SK-MEL-5 (cell line): ENCODE results near the gene SUCLG2. TPM values are rescaled to one million over a fixed set of nuclear protein-coding genes. Genes with fewer than 3 reads are reported as not detected.
A peak's percentile ranks its signal among the peaks of the same experiment; 100 is the strongest.

Experiments
- DNase-seq: peaks from one replicate; pipeline ENCODE4 v3.0.0-alpha.2; 2016; ENCODE audit warnings: low read depth, low spot score
- in situ Hi-C: cut with HindIII; loops from 2 replicates; pipeline ENCODE4 v1.10.0; 2016; ENCODE audit warnings: low sequenced_read_pairs, high pct_unique_total_duplicates, low pct_unique_long_range_greater_than_20kb
- polyA plus RNA-seq, 2 experiments: library from polyadenylated mRNA; depleted of rRNA; stranded (reverse); fragments of >200 nt; gene quantifications; 2 replicates each; pipeline ENCODE4 v1.2.3, GENCODE V29; 2015
- total RNA-seq: library from RNA; depleted of rRNA; stranded (reverse); fragments of >200 nt; shearing (Covaris generic); gene quantifications from 2 replicates; pipeline ENCODE4 v1.2.3, GENCODE V29; 2014; rRNA removed

Gene SUCLG2
- total RNA-seq: 36.6 and 39.3 TPM in 2 replicates
- polyA plus RNA-seq (2015; cell fraction: cytosol; rRNA removed): 32.9 and 47.5 TPM in 2 replicates
- 15.5 and 17.4 TPM in 2 replicates for polyA plus RNA-seq (2015; cell fraction: nucleus; rRNA removed)

GRCh38 chr3:67654099-67654843, at the start of gene SUCLG2:
Gene SUCLG2 (minus strand): TSS chr3:67654612. CDS start chr3:67654586, 26 bp downstream.
- peak; percentile 88 for DNase-seq
- in situ Hi-C loops: no loop called here

- DNase-seq: no peak
- in situ Hi-C loops: no loop called here
Measured at GRCh38 chr3:67700596-67700995, 46.2 kb upstream of the SUCLG2 start.

- no peak for DNase-seq
- in situ Hi-C loops: no loop called here
Measured at GRCh38 chr3:67699882-67700281, 45.5 kb upstream of the SUCLG2 start.

GRCh38 chr3:67692621-67693020, 38.2 kb upstream of the SUCLG2 start:
- in situ Hi-C loops: no loop called here
- no peak for DNase-seq

DNA sequence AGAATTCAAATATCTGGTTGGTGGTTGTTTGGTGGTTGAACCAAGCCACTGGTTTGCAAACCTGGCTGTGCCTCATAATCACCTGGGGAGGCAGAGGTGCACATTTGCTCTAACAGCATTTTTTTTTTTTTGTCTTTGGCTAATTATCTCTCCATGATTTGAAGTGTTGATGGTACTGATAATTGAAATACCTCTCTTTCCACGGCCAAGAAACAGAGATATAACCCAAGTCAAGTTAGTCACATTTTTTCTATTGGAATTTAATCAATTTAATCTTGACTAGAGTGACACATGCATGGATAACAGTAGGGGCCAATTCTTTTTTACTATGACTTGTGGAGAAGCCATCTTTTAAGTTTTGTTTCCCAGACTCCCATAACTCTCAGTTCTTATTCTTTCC, 37.5 kb upstream of the SUCLG2 start:
- in situ Hi-C loops: no loop called here
- no peak for DNase-seq

- in situ Hi-C loops: no loop called here
- no peak for DNase-seq
Measured at GRCh38 chr3:67691207-67691606, 36.8 kb upstream of the SUCLG2 start.

- peak; percentile 77 for DNase-seq
- in situ Hi-C loops: no loop called here
Measured at GRCh38 chr3:67689806-67690205, 35.4 kb upstream of the SUCLG2 start.

- in situ Hi-C loops: no loop called here
- DNase-seq: no peak
Measured at GRCh38 chr3:67688231-67688630, 33.8 kb upstream of the SUCLG2 start.

DNA sequence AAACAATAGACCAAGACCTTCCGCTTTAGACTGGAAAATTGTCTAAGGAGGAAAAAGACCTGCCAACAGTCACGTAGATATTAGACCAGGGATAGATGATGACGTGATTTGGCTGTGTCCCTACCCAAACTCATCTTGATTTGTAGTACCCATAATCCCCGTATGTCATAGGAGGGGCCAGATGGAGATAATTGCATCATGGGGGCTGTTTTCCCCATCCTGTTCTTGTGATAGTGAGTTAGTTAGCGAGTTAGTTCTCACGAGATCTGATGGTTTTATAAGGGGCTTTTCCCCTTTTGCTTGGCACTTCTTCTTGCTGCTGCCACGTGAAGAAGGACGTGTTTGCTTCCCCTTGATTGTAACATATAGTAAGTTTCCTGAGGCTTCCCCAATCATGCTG, 31.7 kb upstream of the SUCLG2 start:
- in situ Hi-C loops: no loop called here
- no peak for DNase-seq

DNA sequence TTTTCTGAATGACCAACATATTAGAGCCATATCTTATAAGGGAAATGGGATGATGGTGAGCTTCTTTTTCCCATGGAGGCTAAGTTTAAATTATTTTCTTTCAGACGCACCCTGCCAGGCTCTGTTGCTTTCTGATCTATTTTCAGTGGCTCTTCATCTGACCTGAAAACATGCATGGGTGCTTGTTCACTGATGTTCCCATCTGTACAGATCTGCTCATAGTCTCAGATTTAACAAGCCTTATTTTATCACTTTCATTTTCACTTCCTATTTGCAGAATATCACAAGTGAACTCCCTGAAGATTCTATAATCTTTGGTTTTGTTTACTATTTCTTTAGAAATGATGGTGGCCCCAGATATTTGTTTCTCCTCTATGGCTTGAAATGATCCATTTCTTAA, 31.1 kb upstream of the SUCLG2 start:
- DNase-seq: no peak
- in situ Hi-C loops: no loop called here

DNA sequence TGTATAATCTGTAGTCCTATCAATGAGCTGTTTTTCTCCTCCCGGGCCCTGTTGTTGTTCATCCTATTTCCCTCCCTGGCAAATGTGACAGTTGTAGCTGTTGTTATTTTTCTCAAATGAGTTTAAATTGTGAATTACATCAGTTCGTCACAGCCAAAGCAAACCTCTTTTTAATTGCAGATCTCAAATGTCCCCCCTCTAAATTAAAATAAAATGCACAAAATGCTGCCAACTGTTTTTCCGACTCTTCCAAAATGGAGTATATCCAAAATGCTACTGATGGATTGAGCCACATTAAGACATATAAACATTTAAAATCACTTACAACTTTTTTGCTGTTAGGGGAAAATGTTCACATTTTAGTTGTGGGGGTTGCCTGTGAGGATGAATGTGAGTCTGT, 29.8 kb upstream of the SUCLG2 start:
- no peak for DNase-seq
- in situ Hi-C loops: no loop called here

DNA sequence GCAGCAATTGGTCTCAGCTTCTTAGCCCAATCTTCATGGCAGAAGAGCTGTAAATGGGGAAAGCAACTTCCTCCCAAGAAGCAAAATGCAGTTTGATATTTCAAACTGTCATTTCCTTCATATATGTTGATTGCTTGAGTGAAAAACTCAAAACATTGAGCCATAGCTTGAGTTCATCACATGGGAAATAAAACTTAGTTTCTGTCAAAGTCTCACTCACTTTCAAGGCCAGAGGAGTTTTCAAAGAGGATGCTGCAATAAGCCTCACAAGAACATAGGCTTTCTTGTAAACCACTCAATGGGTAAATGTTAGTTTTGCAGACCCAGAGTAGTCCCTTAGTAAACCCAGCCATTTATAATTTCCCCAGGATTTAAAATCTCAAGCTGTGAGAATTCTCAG, 29.1 kb upstream of the SUCLG2 start:
- in situ Hi-C loops: no loop called here

DNA sequence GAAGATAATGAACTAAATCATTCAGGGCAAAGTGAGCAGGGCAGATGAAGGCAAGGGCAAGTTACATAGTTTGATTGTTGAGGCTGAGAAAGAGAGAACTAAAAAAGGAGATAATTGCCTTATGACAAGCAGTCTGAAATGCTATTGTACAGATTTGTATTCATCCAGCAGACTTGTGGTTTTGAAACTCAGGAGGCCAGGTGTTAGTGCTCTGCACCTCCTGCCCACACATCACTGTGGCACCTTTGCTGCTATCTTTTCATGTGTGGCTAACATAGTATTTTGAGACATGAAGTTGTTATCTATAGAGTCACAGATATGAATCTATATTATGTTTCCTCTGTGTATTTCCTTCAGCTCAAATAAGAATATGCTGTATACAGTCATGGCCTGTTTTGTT, 24.3 kb upstream of the SUCLG2 start:
- no peak for DNase-seq
- in situ Hi-C loops: no loop called here

More for the DNA sequence above, 29.1 kb upstream of the SUCLG2 start:
- no peak for DNase-seq

DNA sequence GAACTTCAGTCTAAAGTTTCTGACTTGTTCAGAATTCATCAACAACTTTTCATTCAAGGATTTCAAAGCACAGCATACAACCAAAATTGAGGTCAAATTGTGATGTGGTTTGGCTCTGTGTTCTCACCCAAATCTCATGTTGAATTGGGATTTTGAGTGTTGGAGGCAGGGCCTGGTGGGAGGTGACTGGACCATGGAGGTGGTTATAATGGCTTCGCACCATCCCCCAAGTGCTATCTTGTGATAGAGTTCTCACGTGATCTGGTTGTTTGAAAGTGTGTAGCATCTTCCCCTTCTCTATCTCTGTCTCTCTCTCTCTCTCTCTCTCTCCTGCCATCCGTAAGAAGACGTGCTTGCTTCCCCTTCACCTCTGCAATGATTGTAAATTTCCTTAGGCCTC, 19.6 kb upstream of the SUCLG2 start:
- in situ Hi-C loops: no loop called here
- DNase-seq: no peak

GRCh38 chr3:67662733-67663132, 8.3 kb upstream of the SUCLG2 start:
- no peak for DNase-seq
- in situ Hi-C loops: no loop called here

DNA sequence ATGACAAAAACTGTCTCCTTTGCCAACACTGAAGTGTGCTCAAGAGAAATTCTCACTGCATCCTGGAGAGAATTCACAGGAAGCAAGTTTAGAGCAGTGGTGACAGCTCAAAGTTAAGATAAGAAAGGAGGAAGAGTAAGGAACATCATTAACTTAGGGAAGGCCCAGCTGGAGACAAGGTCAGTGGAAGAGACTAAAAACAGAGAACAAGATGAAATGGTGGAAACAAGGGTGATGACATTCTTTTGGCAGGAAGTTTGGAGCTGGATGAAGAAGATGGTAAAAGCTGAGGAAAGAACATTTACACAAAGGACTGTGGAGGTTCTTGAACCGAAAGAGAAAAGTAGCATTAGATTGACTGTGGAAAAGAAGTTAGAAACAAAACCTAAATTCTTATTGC, 6.7 kb upstream of the SUCLG2 start:
- in situ Hi-C loops: no loop called here
- DNase-seq: no peak

DNA sequence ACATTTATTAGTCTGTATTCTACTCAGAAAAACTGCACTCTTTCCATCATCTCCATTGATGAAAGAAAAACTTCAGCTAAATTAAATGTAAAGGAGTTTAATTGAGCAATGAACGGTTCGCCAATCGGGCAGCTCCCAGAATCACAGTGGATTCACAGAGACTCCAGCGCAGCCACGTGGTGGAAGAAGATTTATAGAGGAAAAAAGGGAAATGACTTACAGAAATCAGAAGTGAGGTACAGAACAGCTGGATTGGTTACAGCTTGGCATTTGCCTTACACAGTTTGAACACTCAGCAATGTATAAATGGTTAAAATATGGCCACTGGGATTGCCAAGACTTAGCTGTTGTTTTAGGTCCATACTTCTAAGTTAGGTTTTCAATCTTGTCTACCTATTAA, 2.8 kb upstream of the SUCLG2 start:
- in situ Hi-C loops: no loop called here
- no peak for DNase-seq

DNA sequence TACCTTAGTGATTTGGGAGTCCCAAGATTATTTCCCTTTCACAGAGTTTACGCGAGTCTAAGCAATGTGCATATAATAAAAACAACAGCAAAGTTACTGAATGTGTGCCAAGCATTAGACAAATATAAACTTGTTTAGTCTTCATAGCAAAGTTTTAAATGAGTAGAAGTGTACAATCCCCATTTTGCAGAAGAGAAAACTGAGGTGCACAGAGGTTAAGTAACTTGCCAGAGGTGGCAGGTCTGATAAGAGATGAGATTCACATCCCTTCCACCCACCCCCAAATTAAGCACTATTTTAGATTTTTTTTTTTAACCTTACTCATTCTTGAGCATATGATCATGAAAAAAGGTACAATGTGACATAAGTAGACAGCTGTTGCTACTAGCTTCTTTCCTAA, 2.2 kb upstream of the SUCLG2 start:
- no peak for DNase-seq

GRCh38 chr3:67655364-67656121, 1.1 kb upstream of the SUCLG2 start:
- in situ Hi-C loops: no loop called here
- DNase-seq: peak; percentile 17

More for the DNA sequence above, 2.2 kb upstream of the SUCLG2 start:
- in situ Hi-C loops: no loop called here
